Fibroblast of lung (primary cell): ENCODE measurements around the gene DNASE1. TPM values are rescaled to one million over a fixed set of nuclear protein-coding genes. Genes with fewer than 3 reads are reported as not detected.

Experiments
- DNase-seq, 2 donors: peaks; one replicate each; pipeline versions ENCODE4 v3.0.0 to v3.0.0-alpha.2; 2010; ENCODE audit warnings: low read depth in 2 of 2
- H2AFZ ChIP-seq: 2 replicates; pipeline ENCODE4 v1.5.1; 2012; ENCODE audit warnings: low read length, control low read depth, inconsistent platforms
- H3K27ac ChIP-seq: 2 replicates; pipeline ENCODE4 v1.5.1; 2011; ENCODE audit warnings: low read length, control low read depth; ENCODE audit not compliant: insufficient read depth
- H3K27me3 ChIP-seq: 2 replicates; pipeline ENCODE4 v1.5.1; 2011; ENCODE audit warnings: mild to moderate bottlenecking, low read length; ENCODE audit not compliant: control insufficient read depth, insufficient read depth
- H3K36me3 ChIP-seq: 2 replicates; pipeline ENCODE4 v1.5.1; 2011; ENCODE audit warnings: low read length; ENCODE audit not compliant: control insufficient read depth, insufficient read depth
- H3K4me1 ChIP-seq: 2 replicates; pipeline ENCODE4 v1.5.1; 2011; ENCODE audit warnings: low read length; ENCODE audit not compliant: control insufficient read depth, insufficient read depth; ENCODE audit errors: extremely low read depth
- H3K4me2 ChIP-seq: 2 replicates; pipeline ENCODE4 v1.5.1; 2011; ENCODE audit warnings: low read length, control low read depth; ENCODE audit not compliant: insufficient read depth; ENCODE audit errors: extremely low read depth
- H3K4me3 ChIP-seq, 4 experiments: fragments of 200-600 bp in 1 of 4; sonication (generic) in 1 of 4; replicated peaks in 1 of 4; 2 replicates each; pipeline ENCODE4 v1.5.1; 2011 to 2016; ENCODE audit warnings: low read length in 4 of 4, low read depth in 3 of 4, mild to moderate bottlenecking in 3 of 4, control low read depth in 2 of 4, inconsistent platforms in 1 of 4, mixed read lengths in 1 of 4; ENCODE audit not compliant: insufficient read depth in 1 of 4; ENCODE audit errors: control extremely low read depth in 1 of 4
- H3K79me2 ChIP-seq: 2 replicates; pipeline ENCODE4 v1.5.1; 2012; ENCODE audit warnings: mild to moderate bottlenecking, low read length, inconsistent platforms; ENCODE audit not compliant: control insufficient read depth, insufficient read depth
- H3K9ac ChIP-seq: 2 replicates; pipeline ENCODE4 v1.5.1; 2011; ENCODE audit warnings: mild to moderate bottlenecking, low read length, control low read depth; ENCODE audit not compliant: insufficient read depth
- H3K9me3 ChIP-seq: 2 replicates; pipeline ENCODE4 v1.5.1; 2012; ENCODE audit warnings: low read depth, low read length; ENCODE audit not compliant: control insufficient read depth, insufficient read depth
- H4K20me1 ChIP-seq: 2 replicates; pipeline ENCODE4 v1.5.1; 2011; ENCODE audit warnings: low read length; ENCODE audit not compliant: control insufficient read depth, insufficient read depth; ENCODE audit errors: extremely low read depth
- EZH2 ChIP-seq: IDR thresholded peaks from 2 replicates; pipeline ENCODE4 v1.5.1; 2012; ENCODE audit warnings: low read length, control low read depth, mild to moderate bottlenecking; ENCODE audit errors: missing control alignments
- polyA plus RNA-seq, 2 donors: library from polyadenylated mRNA; depleted of rRNA in 1 of 2; stranded (reverse) in 1 of 2; unstranded in 1 of 2; fragments of >200 nt; gene quantifications; 2 replicates each; pipeline ENCODE4 v1.2.1, GENCODE V29; 2011 to 2012; ENCODE audit warnings: missing spikeins in 1 of 2
- total RNA-seq: library from RNA; depleted of rRNA; stranded (reverse); fragments of >200 nt; gene quantifications from 2 replicates; pipeline ENCODE4 v1.2.1, GENCODE V29; 2014
- TF ChIP-seq, protein P1 (sequence below), 2 donors: IDR thresholded peaks in 1 of 2; conservative IDR thresholded peaks in 1 of 2; 1 replicate in 1 of 2; 2 replicates in 1 of 2; pipeline ENCODE4 v1.5.1; 2011 to 2012; ENCODE audit warnings: low read length in 2 of 2, control low read depth in 1 of 2, inconsistent platforms in 1 of 2, low read depth in 1 of 2, mild to moderate bottlenecking in 1 of 2

DNASE1 gene
- total and polyA plus RNA-seq, 2 donors (not counting 1 experiment from before 2014, with no cell fraction given), result 2.9 to 29.1 TPM

DNA sequence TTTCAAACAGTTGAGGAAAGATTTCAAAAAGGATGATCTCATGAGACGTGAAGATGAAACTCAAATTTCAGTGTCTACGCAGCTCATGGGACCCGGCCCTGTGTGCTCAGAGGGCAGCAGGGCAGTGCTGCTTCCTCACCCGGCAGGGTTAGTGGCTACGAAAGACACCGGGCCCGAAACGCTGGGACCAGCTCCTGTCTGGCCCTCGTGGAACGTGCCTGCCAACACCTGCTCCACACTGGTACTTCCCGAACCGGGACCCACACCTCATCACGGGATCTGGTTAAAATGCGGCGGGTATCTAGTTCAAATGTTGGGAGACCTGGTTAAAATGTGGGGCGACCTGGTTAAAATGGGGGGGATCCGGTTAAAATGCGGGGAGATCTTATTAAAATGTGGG, 18.7 kb downstream of the DNASE1 start:
- Histone ChIP-seq H3K9me3 (no peaks in the 10 kb centered on the region), H3K36me3 (peaks cover 22% of the 10 kb centered on the region), H3K9ac (no peak overlapping the region)

GRCh38 chr16:3673676-3674377, 19.3 kb downstream of the DNASE1 start:
- no peak overlapping the region for H3K9ac ChIP-seq
- no peak overlapping the region for H3K4me2 ChIP-seq
- H4K20me1 ChIP-seq, result no peaks in the 10 kb centered on the region
- no peak overlapping the region for H3K4me3 ChIP-seq
- no peak overlapping the region for H2AFZ ChIP-seq
- H3K79me2 ChIP-seq, result no peaks in the 10 kb centered on the region
- peaks cover 20% of the 10 kb centered on the region for H3K36me3 ChIP-seq
- H3K4me1 ChIP-seq, result peaks cover 2% of the 10 kb centered on the region
- H3K27ac ChIP-seq, result no peak overlapping the region
- DNase-seq, result no peak
- H3K9me3 ChIP-seq, result no peaks in the 10 kb centered on the region
- TF ChIP-seq EZH2, result no peak
- TF ChIP-seq, protein P1, sequence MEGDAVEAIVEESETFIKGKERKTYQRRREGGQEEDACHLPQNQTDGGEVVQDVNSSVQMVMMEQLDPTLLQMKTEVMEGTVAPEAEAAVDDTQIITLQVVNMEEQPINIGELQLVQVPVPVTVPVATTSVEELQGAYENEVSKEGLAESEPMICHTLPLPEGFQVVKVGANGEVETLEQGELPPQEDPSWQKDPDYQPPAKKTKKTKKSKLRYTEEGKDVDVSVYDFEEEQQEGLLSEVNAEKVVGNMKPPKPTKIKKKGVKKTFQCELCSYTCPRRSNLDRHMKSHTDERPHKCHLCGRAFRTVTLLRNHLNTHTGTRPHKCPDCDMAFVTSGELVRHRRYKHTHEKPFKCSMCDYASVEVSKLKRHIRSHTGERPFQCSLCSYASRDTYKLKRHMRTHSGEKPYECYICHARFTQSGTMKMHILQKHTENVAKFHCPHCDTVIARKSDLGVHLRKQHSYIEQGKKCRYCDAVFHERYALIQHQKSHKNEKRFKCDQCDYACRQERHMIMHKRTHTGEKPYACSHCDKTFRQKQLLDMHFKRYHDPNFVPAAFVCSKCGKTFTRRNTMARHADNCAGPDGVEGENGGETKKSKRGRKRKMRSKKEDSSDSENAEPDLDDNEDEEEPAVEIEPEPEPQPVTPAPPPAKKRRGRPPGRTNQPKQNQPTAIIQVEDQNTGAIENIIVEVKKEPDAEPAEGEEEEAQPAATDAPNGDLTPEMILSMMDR (conservative IDR thresholded peaks at IDR 0.05 in 1 of 2, IDR thresholded peaks at IDR 0.05 in 1 of 2; ENCODE audit: low read depth in 1 of 2, low read length in 2 of 2), result no peak
- no peaks in the 10 kb centered on the region for H3K27me3 ChIP-seq

More for the DNA sequence above, 18.7 kb downstream of the DNASE1 start:
- Histone ChIP-seq H3K27me3 (no peaks in the 10 kb centered on the region), H4K20me1 (no peaks in the 10 kb centered on the region), H3K27ac (no peak overlapping the region), H2AFZ (no peak overlapping the region), H3K4me3 (no peak overlapping the region), H3K4me2 (no peak overlapping the region), H3K79me2 (no peaks in the 10 kb centered on the region), H3K4me1 (peaks cover 2% of the 10 kb centered on the region)
- DNase-seq, result no peak
- TF ChIP-seq, protein P1 (conservative IDR thresholded peaks at IDR 0.05 in 1 of 2, IDR thresholded peaks at IDR 0.05 in 1 of 2; ENCODE audit: low read depth in 1 of 2, low read length in 2 of 2), result no peak
- no peak for TF ChIP-seq EZH2

GRCh38 chr16:3674513-3675295, 20.2 kb downstream of the DNASE1 start:
- H3K4me2 ChIP-seq, result no peak overlapping the region
- H3K36me3 ChIP-seq, result peaks cover 18% of the 10 kb centered on the region
- H4K20me1 ChIP-seq, result no peaks in the 10 kb centered on the region
- H3K27me3 ChIP-seq, result no peaks in the 10 kb centered on the region
- H3K4me3 ChIP-seq, result no peak overlapping the region
- TF ChIP-seq EZH2, result no peak
- TF ChIP-seq, protein P1 (conservative IDR thresholded peaks at IDR 0.05 in 1 of 2, IDR thresholded peaks at IDR 0.05 in 1 of 2; ENCODE audit: low read depth in 1 of 2, low read length in 2 of 2), result no peak
- no peak overlapping the region for H3K9ac ChIP-seq
- no peak overlapping the region for H2AFZ ChIP-seq
- no peaks in the 10 kb centered on the region for H3K9me3 ChIP-seq
- H3K79me2 ChIP-seq, result no peaks in the 10 kb centered on the region
- DNase-seq, result no peak
- H3K4me1 ChIP-seq, result peaks cover 1% of the 10 kb centered on the region
- H3K27ac ChIP-seq, result no peak overlapping the region
